Loucy (cell line): ENCODE measurements around the gene AFF3.

Experiments
- CTCF ChIP-seq: fragments of 200-600 bp; sonication (generic); conservative IDR thresholded peaks from 2 replicates; pipeline ENCODE4 v1.5.1; 2014; ENCODE audit warnings: mild to moderate bottlenecking, antibody characterized with exemption, low read length
- EZH2phosphoT487 ChIP-seq: fragments of 200-600 bp; IDR thresholded peaks from 2 replicates; pipeline ENCODE4 v1.6.1; 2018; ENCODE audit warnings: antibody characterized with exemption, mild to moderate bottlenecking, moderate library complexity, borderline replicate concordance

- no peak for TF ChIP-seq CTCF
- no peak for TF ChIP-seq EZH2phosphoT487
These were observed 384.7 kb downstream of the AFF3 start for GRCh38 chr2:99757611-99758114.
